Activated B cell treated with CpG ODN at 0.5 μM for 24 hours (primary cell): ENCODE results near the gene KRT16. TPM values are rescaled to one million over a fixed set of nuclear protein-coding genes. Genes with fewer than 3 reads are reported as not detected.
"Not testable (repeated sequence)": the region's sequence is repeated elsewhere in the genome, so short reads cannot be mapped to it uniquely, and the experiment has no call there.

Source experiments
- ATAC-seq: fragments of 200-7000 bp; cut with Tn5 transposase; one replicate; pipeline ENCODE4 v1.10.0; 2021; ENCODE audit warnings: low read depth, mild to moderate bottlenecking, moderate library complexity
- CTCF ChIA-PET: fragments of 350-600 bp; sonication (Branson Sonifier 250); formaldehyde crosslinking; loops from one replicate; lab custom pipeline; 2021; ENCODE audit warnings: antibody characterized with exemption; lab: Charles Lee
- POLR2A ChIA-PET: fragments of 350-600 bp; sonication (Branson Sonifier 250); formaldehyde crosslinking; loops from one replicate; lab custom pipeline; 2021; ENCODE audit warnings: antibody characterized with exemption; lab: Charles Lee
- DNase-seq: peaks from one replicate; pipeline ENCODE4 v3.0.0; 2022
- H3K27ac Mint-ChIP-seq: one replicate; pipeline ENCODE4 v1.8.0; 2020; ENCODE audit warnings: mixed read lengths
- H3K27me3 Mint-ChIP-seq: one replicate; pipeline ENCODE4 v1.8.0; 2021; ENCODE audit warnings: mixed read lengths
- H3K36me3 Mint-ChIP-seq: one replicate; pipeline ENCODE4 v1.8.0; 2021; ENCODE audit warnings: low read depth, mixed read lengths
- H3K4me1 Mint-ChIP-seq: one replicate; pipeline ENCODE4 v1.8.0; 2021; ENCODE audit warnings: mixed read lengths
- H3K4me3 Mint-ChIP-seq: one replicate; pipeline ENCODE4 v1.8.0; 2020; ENCODE audit warnings: mild to moderate bottlenecking, mixed read lengths
- H3K9me3 Mint-ChIP-seq: one replicate; pipeline ENCODE4 v1.8.0; 2020; ENCODE audit warnings: mixed read lengths
- intact Hi-C: fragments of 100-400 bp; cut with micrococcal nuclease; formaldehyde crosslinking; loops from one replicate; pipeline ENCODE4 v1.15.1; 2024
- total RNA-seq: library from RNA; stranded (reverse); gene quantifications from 2 replicates; pipeline ENCODE4 v1.2.3, GENCODE V29; 2022
- TF ChIP-seq, protein P1 (sequence below): fragments of 200-600 bp; IDR thresholded peaks from one replicate; pipeline ENCODE4 v1.8.0; 2022; ENCODE audit warnings: antibody characterized with exemption, mild to moderate bottlenecking

Gene KRT16
- total RNA-seq, 1 donor from 2014 or later, result not detected

- DNase-seq (no peak), ATAC-seq (no peak)
- no peak overlapping the region for H3K27ac Mint-ChIP-seq
- H3K9me3 Mint-ChIP-seq, result no peaks in the 10 kb centered on the region
- ChIA-PET POLR2A (no interaction called here), CTCF (no interaction called here)
- intact Hi-C loops, result no loop called here
- TF ChIP-seq, protein P1, sequence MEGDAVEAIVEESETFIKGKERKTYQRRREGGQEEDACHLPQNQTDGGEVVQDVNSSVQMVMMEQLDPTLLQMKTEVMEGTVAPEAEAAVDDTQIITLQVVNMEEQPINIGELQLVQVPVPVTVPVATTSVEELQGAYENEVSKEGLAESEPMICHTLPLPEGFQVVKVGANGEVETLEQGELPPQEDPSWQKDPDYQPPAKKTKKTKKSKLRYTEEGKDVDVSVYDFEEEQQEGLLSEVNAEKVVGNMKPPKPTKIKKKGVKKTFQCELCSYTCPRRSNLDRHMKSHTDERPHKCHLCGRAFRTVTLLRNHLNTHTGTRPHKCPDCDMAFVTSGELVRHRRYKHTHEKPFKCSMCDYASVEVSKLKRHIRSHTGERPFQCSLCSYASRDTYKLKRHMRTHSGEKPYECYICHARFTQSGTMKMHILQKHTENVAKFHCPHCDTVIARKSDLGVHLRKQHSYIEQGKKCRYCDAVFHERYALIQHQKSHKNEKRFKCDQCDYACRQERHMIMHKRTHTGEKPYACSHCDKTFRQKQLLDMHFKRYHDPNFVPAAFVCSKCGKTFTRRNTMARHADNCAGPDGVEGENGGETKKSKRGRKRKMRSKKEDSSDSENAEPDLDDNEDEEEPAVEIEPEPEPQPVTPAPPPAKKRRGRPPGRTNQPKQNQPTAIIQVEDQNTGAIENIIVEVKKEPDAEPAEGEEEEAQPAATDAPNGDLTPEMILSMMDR, result no peak
- no peaks in the 10 kb centered on the region for H3K4me1 Mint-ChIP-seq
- no peaks in the 10 kb centered on the region for H3K36me3 Mint-ChIP-seq
- H3K4me3 Mint-ChIP-seq, result no peak overlapping the region
- peaks cover 45% of the 10 kb centered on the region for H3K27me3 Mint-ChIP-seq
These were observed 34.0 kb downstream of the KRT16 start for GRCh38 chr17:41578538-41578937.

DNA sequence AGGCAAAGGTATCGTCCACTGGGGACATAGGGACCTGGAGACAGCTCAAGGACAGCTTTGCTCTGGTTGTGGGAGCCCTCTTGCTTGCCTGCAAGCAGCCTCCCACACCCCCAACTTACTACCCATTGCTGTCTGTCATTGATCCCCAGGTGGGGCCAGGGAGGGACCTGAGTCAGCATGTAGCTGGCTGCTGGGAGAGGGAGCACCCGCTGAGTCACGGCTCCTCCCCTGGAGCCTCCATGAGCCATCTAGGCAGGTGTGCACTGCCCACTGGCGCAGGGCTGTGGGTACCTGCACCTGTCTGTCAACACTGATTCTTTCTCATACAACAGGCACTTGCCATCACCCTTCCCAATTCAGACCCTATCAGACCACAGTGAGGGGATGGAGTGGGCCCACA, 35.8 kb downstream of the KRT16 start:
- H3K9me3 Mint-ChIP-seq, ATAC-seq, POLR2A ChIA-PET, H3K4me1 Mint-ChIP-seq, CTCF ChIA-PET, H3K4me3 Mint-ChIP-seq, intact Hi-C loops, DNase-seq, H3K36me3 Mint-ChIP-seq, H3K27ac Mint-ChIP-seq: not testable (repeated sequence)
- H3K27me3 Mint-ChIP-seq, result peaks cover 42% of the 10 kb centered on the region

- peaks cover 40% of the 10 kb centered on the region for H3K27me3 Mint-ChIP-seq
- intact Hi-C loops, result no loop called here
- CTCF ChIA-PET, result no interaction called here
These were observed 37.2 kb downstream of the KRT16 start for GRCh38 chr17:41575336-41575735.

DNA sequence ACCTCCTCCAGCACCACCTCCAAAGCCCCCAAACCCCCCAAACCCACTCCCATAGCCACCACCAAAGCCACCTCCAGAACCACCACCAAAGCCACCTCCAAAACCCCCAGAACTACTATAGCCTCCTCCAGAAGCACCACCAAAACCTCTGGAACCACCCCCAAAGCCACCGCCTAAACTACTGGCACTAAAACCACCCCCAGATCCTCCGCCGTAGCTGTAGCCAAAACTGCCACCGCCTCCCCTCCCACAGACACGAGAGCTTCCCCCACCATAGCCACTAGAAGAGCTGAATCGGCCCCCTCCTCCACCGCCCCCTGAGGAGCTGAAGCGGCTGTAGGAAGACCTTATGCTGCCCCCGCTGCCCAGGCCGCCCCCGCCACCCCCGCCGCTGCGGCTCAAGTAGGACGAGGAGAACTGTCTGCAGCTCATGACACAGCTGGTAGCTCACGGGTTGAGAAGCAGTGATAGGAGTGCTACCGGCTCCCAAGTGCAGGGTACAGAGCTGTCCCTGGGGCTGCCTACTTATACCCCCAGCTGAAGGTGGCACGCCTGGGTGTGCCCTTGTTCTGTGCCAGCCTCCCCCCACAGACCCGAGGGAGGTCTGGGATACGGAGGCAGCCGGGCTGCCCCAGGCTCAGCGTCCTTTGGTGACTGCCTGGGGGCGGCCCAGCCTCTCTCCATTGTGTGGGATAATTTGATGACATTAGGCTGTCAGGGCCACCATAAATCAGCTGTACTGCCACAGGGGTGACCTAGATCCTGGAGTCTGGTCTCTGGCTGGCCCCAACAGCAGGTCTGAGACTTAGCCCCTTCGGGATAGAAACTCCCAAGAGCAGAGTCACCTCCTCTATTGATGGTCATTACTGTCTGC, 40.8 kb downstream of the KRT16 start, which contains the start of gene KRT9:
KRT9 (minus strand) TSS at position 499 of the 874 bp plus-strand sequence; CDS start at position 432, 67 bp downstream.
- DNase-seq (no peak), ATAC-seq (no peak)
- POLR2A ChIA-PET, result no interaction called here
- no peak within 1 kb of the TSS for H3K27ac Mint-ChIP-seq
- H3K27me3 Mint-ChIP-seq, result peaks cover 23% of the 10 kb centered on the region
- H3K4me1 Mint-ChIP-seq, result peaks cover 3% of the 10 kb centered on the region
- H3K4me3 Mint-ChIP-seq, result no peak within 1 kb of the TSS
- H3K9me3 Mint-ChIP-seq, result peaks cover 6% of the 10 kb centered on the region
- CTCF ChIA-PET, result interaction anchor here (0.8 kb wide), 1 partner anchor 23 kb away, joined by 4 read pairs; no protein-coding TSS in a partner anchor
- intact Hi-C loops, result no loop called here
- H3K36me3 Mint-ChIP-seq, result no peaks in the 10 kb centered on the region
- TF ChIP-seq, protein P1, result no peak

More at GRCh38 chr17:41575336-41575735, 37.2 kb downstream of the KRT16 start:
- POLR2A ChIA-PET, result no interaction called here
- TF ChIP-seq, protein P1, result no peak
- no peak for ATAC-seq
- H3K9me3 Mint-ChIP-seq, result no peaks in the 10 kb centered on the region
- DNase-seq, result no peak
- no peaks in the 10 kb centered on the region for H3K36me3 Mint-ChIP-seq
- no peak overlapping the region for H3K4me3 Mint-ChIP-seq
- no peak overlapping the region for H3K27ac Mint-ChIP-seq
- H3K4me1 Mint-ChIP-seq, result no peaks in the 10 kb centered on the region

GRCh38 chr17:41567317-41567716, 45.2 kb downstream of the KRT16 start:
- ChIA-PET POLR2A (no interaction called here), CTCF (interaction anchor here (1.3 kb wide), 1 partner anchor 18 kb away, joined by 5 read pairs; no protein-coding TSS in a partner anchor)
- Mint-ChIP-seq H3K4me1 (peaks cover 3% of the 10 kb centered on the region), H3K36me3 (no peaks in the 10 kb centered on the region), H3K27me3 (peaks cover 17% of the 10 kb centered on the region), H3K9me3 (peaks cover 6% of the 10 kb centered on the region), H3K27ac (peak overlapping the region; percentile 54), H3K4me3 (no peak overlapping the region)
- intact Hi-C loops, result no loop called here
- TF ChIP-seq, protein P1, result no peak
- DNase-seq (no peak), ATAC-seq (no peak)
